GM19455 (cell line): ENCODE data around the gene RAB11FIP4.

Source experiments
- ATAC-seq: cut with Tn5 transposase; IDR thresholded peaks from one replicate; pipeline ENCODE4 v1.9.1; 2021; ENCODE audit not compliant: unreplicated experiment

The RAB11FIP4 gene

GRCh38 chr17:31456814-31457213 lies 65.3 kb downstream of the RAB11FIP4 start:
- no peak for ATAC-seq

- no peak for ATAC-seq
These were observed 66.1 kb downstream of the RAB11FIP4 start for GRCh38 chr17:31457391-31458234.

- ATAC-seq: no peak
These were observed 67.4 kb downstream of the RAB11FIP4 start for GRCh38 chr17:31458829-31459228.

- no peak for ATAC-seq
These were observed 68.2 kb downstream of the RAB11FIP4 start for GRCh38 chr17:31459716-31460115.

GRCh38 chr17:31460226-31460721 lies 68.8 kb downstream of the RAB11FIP4 start:
- no peak for ATAC-seq

GRCh38 chr17:31461227-31461810 lies 69.8 kb downstream of the RAB11FIP4 start:
- no peak for ATAC-seq

- ATAC-seq: no peak
These were observed 70.8 kb downstream of the RAB11FIP4 start for GRCh38 chr17:31462261-31462660.

GRCh38 chr17:31466096-31466760 lies 74.8 kb downstream of the RAB11FIP4 start:
- no peak for ATAC-seq

GRCh38 chr17:31467502-31468256 lies 76.2 kb downstream of the RAB11FIP4 start:
- no peak for ATAC-seq

GRCh38 chr17:31469959-31470358 lies 78.5 kb downstream of the RAB11FIP4 start:
- ATAC-seq: no peak

- no peak for ATAC-seq
These were observed 79.1 kb downstream of the RAB11FIP4 start for GRCh38 chr17:31470592-31470991.

GRCh38 chr17:31472137-31472536 lies 80.7 kb downstream of the RAB11FIP4 start:
- ATAC-seq: no peak

GRCh38 chr17:31475378-31476162 lies 84.1 kb downstream of the RAB11FIP4 start:
- ATAC-seq: no peak

GRCh38 chr17:31476525-31477416 lies 85.3 kb downstream of the RAB11FIP4 start:
- ATAC-seq: no peak

- no peak for ATAC-seq
These were observed 86.1 kb downstream of the RAB11FIP4 start for GRCh38 chr17:31477417-31478055.

- no peak for ATAC-seq
These were observed 87.6 kb downstream of the RAB11FIP4 start for GRCh38 chr17:31479062-31479408.

- no peak for ATAC-seq
These were observed 88.0 kb downstream of the RAB11FIP4 start for GRCh38 chr17:31479524-31479923.

- ATAC-seq: no peak
These were observed 88.6 kb downstream of the RAB11FIP4 start for GRCh38 chr17:31480067-31480466.
